HG03159 (cell line): ENCODE results near the gene ECHS1.
A peak's percentile ranks its signal among the peaks of the same experiment; 100 is the strongest.
"Not testable (repeated sequence)": the region's sequence is repeated elsewhere in the genome, so short reads cannot be mapped to it uniquely, and the experiment has no call there.

ENCODE experiments used
- ATAC-seq: cut with Tn5 transposase; IDR thresholded peaks from one replicate; pipeline ENCODE4 v1.9.1; 2021; ENCODE audit warnings: mild to moderate bottlenecking, moderate library complexity; ENCODE audit not compliant: unreplicated experiment

The ECHS1 gene

GRCh38 chr10:133325440-133326222 lies 47.5 kb downstream of the ECHS1 start:
- no peak for ATAC-seq

GRCh38 chr10:133324857-133325260 lies 48.3 kb downstream of the ECHS1 start:
- ATAC-seq = no peak

GRCh38 chr10:133324198-133324792 lies 48.9 kb downstream of the ECHS1 start:
- peak; percentile 62 for ATAC-seq

- not testable (repeated sequence) for ATAC-seq
These were observed 51.0 kb downstream of the ECHS1 start for GRCh38 chr10:133322064-133322709.

GRCh38 chr10:133320852-133321422 lies 52.2 kb downstream of the ECHS1 start:
- not testable (repeated sequence) for ATAC-seq

GRCh38 chr10:133318494-133319127 lies 54.5 kb downstream of the ECHS1 start:
- peak; percentile 88 for ATAC-seq

- ATAC-seq = no peak
These were observed 56.4 kb downstream of the ECHS1 start for GRCh38 chr10:133316732-133317131.

- no peak for ATAC-seq
These were observed 56.9 kb downstream of the ECHS1 start for GRCh38 chr10:133316266-133316665.

- ATAC-seq = no peak
These were observed 57.3 kb downstream of the ECHS1 start for GRCh38 chr10:133315847-133316246.

GRCh38 chr10:133314911-133315310 lies 58.2 kb downstream of the ECHS1 start:
- no peak for ATAC-seq

- ATAC-seq = no peak
These were observed 60.0 kb downstream of the ECHS1 start for GRCh38 chr10:133313192-133313591.

- ATAC-seq = no peak
These were observed 60.4 kb downstream of the ECHS1 start for GRCh38 chr10:133312769-133313145.
